Measurements from ENCODE around the gene EML5. TPM values are rescaled to one million over a fixed set of nuclear protein-coding genes. Genes with fewer than 3 reads are reported as not detected.

EML5 gene
- total RNA-seq, 4 donors from 2014 or later, result 2.7 to 3.7 (median 3.7) TPM

- Histone ChIP-seq H3K27me3 (no peaks in the 10 kb centered on the region), H3K36me3 (no peaks in the 10 kb centered on the region), H3K27ac (replicated peaks in 1 of 4) (peak overlapping the region in 2 of 4 donors; percentile 11 to 70), H3K4me3 (no peak overlapping the region), H3K9me3 (no peaks in the 10 kb centered on the region), H3K4me1 (peaks cover 4 to 80% (median 60%) of the 10 kb centered on the region in 4 donors)
- TF ChIP-seq POLR2AphosphoS5 (IDR thresholded peaks at IDR 0.05), result no peak
- TF ChIP-seq POLR2A (IDR thresholded peaks at IDR 0.05; ENCODE audit: low read depth), result no peak
- no peak for TF ChIP-seq CTCF (IDR thresholded peaks at IDR 0.05)
- TF ChIP-seq EP300 (IDR thresholded peaks at IDR 0.05), result no peak
- 67% methylated on average over 4 of the region's 4 CpGs for WGBS
- intact Hi-C loops (cut with DNase I), result loop anchor here (5.0 kb wide), 1 partner anchor 37 kb away; the partner anchor contains the start of gene EML5
- DNase-seq (ENCODE audit: extremely low spot score), result no peak
Measured at GRCh38 chr14:88829685-88830302, 37.0 kb upstream of the EML5 start.

GRCh38 chr14:88829188-88829587 is 36.4 kb upstream of the EML5 start:
- Histone ChIP-seq H3K9me3 (no peaks in the 10 kb centered on the region), H3K4me1 (peaks cover 4 to 76% (median 55%) of the 10 kb centered on the region in 4 donors), H3K27me3 (no peaks in the 10 kb centered on the region), H3K27ac (replicated peaks in 1 of 4) (peak overlapping the region in 2 of 4 donors; percentile 1 to 70), H3K36me3 (no peaks in the 10 kb centered on the region), H3K4me3 (no peak overlapping the region)
- 61% methylated on average over 3 of the region's 3 CpGs for WGBS
- no peak for DNase-seq (ENCODE audit: extremely low spot score)
- intact Hi-C loops (cut with DNase I), result loop anchor here (5.0 kb wide), 1 partner anchor 37 kb away; the partner anchor contains the start of gene EML5
- TF ChIP-seq CTCF (IDR thresholded peaks at IDR 0.05), result no peak
- no peak for TF ChIP-seq POLR2A (IDR thresholded peaks at IDR 0.05; ENCODE audit: low read depth)
- no peak for TF ChIP-seq EP300 (IDR thresholded peaks at IDR 0.05)
- TF ChIP-seq POLR2AphosphoS5 (IDR thresholded peaks at IDR 0.05), result no peak

- WGBS, result 90% methylated on average over 9 of the region's 9 CpGs
- Histone ChIP-seq H3K36me3 (no peaks in the 10 kb centered on the region), H3K27ac (replicated peaks in 1 of 4) (peak overlapping the region in 3 of 4 donors; percentile 83 to 86 (median 85)), H3K4me1 (peaks cover 4 to 45% (median 32%) of the 10 kb centered on the region in 4 donors), H3K27me3 (no peaks in the 10 kb centered on the region), H3K4me3 (peak overlapping the region; percentile 68 to 80 (median 75)), H3K9me3 (no peaks in the 10 kb centered on the region)
- intact Hi-C loops (cut with DNase I), result loop anchor here (5.0 kb wide), 1 partner anchor 33 kb away; the partner anchor contains the start of gene EML5
- DNase-seq (ENCODE audit: extremely low spot score), result no peak
- no peak for TF ChIP-seq CTCF (IDR thresholded peaks at IDR 0.05)
- no peak for TF ChIP-seq POLR2AphosphoS5 (IDR thresholded peaks at IDR 0.05)
- no peak for TF ChIP-seq EP300 (IDR thresholded peaks at IDR 0.05)
- TF ChIP-seq POLR2A (IDR thresholded peaks at IDR 0.05; ENCODE audit: low read depth), result no peak
Measured at GRCh38 chr14:88825503-88825902, 32.8 kb upstream of the EML5 start.

GRCh38 chr14:88825078-88825458 is 32.3 kb upstream of the EML5 start:
- intact Hi-C loops (cut with DNase I), result loop anchor here (5.0 kb wide), 1 partner anchor 33 kb away; the partner anchor contains the start of gene EML5
- no peaks in the 10 kb centered on the region for H3K36me3 ChIP-seq
- H3K4me3 ChIP-seq, result peak overlapping the region; percentile 68 to 80 (median 75)
- peak overlapping the region; percentile 83 to 86 (median 84) for H3K27ac ChIP-seq (replicated peaks in 1 of 4)
- TF ChIP-seq POLR2AphosphoS5 (IDR thresholded peaks at IDR 0.05) (no peak), EP300 (IDR thresholded peaks at IDR 0.05) (no peak), POLR2A (IDR thresholded peaks at IDR 0.05; ENCODE audit: low read depth) (no peak), CTCF (IDR thresholded peaks at IDR 0.05) (no peak)
- DNase-seq (ENCODE audit: extremely low spot score), result no peak
- H3K9me3 ChIP-seq, result no peaks in the 10 kb centered on the region
- H3K4me1 ChIP-seq, result peaks cover 4 to 41% (median 29%) of the 10 kb centered on the region in 4 donors
- H3K27me3 ChIP-seq, result no peaks in the 10 kb centered on the region
- 3% methylated on average over 5 of the region's 5 CpGs for WGBS
